Measurements from ENCODE around the gene SUFU. TPM values are rescaled to one million over a fixed set of nuclear protein-coding genes. Genes with fewer than 3 reads are reported as not detected.
"Not testable (repeated sequence)": the region's sequence is repeated elsewhere in the genome, so short reads cannot be mapped to it uniquely, and the experiment has no call there.

The SUFU gene
- total RNA-seq, result 1 to 10 TPM; 6.6 to 9.2 TPM
- long read RNA-seq, partial matches to known transcripts, result 0 of 1 reads
- long read RNA-seq, other reads (novel, unspliced or antisense), result 1 of 1 reads

- intact Hi-C loops (cut with DNase I), result loop anchor here (2.0 to 10.0 kb wide), 2 partner anchors 81 kb away; no protein-coding TSS in a partner anchor
- peak; percentile 88 to 89 for ATAC-seq
- DNase-seq, result peak; percentile 98
Observed at GRCh38 chr10:102503264-102504178, at the start of gene SUFU. SUFU (plus strand) TSS chr10:102503972; CDS start chr10:102504153, 181 bp downstream.

GRCh38 chr10:102454662-102455487 lies 48.9 kb upstream of the SUFU start:
- DNase-seq; ATAC-seq; intact Hi-C loops (cut with DNase I): not testable (repeated sequence)

GRCh38 chr10:102455893-102456471 lies 47.8 kb upstream of the SUFU start:
- ATAC-seq (peak in 1 of 2 donors; percentile 36), DNase-seq (no peak)
- intact Hi-C loops (cut with DNase I), result no loop called here

GRCh38 chr10:102457591-102458150 lies 46.1 kb upstream of the SUFU start:
- intact Hi-C loops (cut with DNase I), result no loop called here
- ATAC-seq (no peak), DNase-seq (no peak)

GRCh38 chr10:102458656-102459055 lies 45.1 kb upstream of the SUFU start:
- DNase-seq (no peak), ATAC-seq (no peak)
- intact Hi-C loops (cut with DNase I), result no loop called here

- DNase-seq (no peak), ATAC-seq (peak; percentile 4 to 13)
- intact Hi-C loops (cut with DNase I), result no loop called here
Observed at GRCh38 chr10:102460836-102461186, 43.0 kb upstream of the SUFU start.

GRCh38 chr10:102461187-102462054 lies 42.4 kb upstream of the SUFU start:
- intact Hi-C loops (cut with DNase I), result no loop called here
- peak; percentile 97 to 98 for ATAC-seq
- DNase-seq, result peak; percentile 94

- no peak for ATAC-seq
- intact Hi-C loops (cut with DNase I), result no loop called here
Observed at GRCh38 chr10:102462512-102463054, 41.2 kb upstream of the SUFU start.

GRCh38 chr10:102463983-102464382 lies 39.8 kb upstream of the SUFU start:
- intact Hi-C loops (cut with DNase I), result no loop called here
- DNase-seq (no peak), ATAC-seq (no peak)

More at GRCh38 chr10:102462512-102463054, 41.2 kb upstream of the SUFU start:
- no peak for DNase-seq

GRCh38 chr10:102465466-102465865 lies 38.3 kb upstream of the SUFU start:
- no peak for DNase-seq
- no peak for ATAC-seq
- intact Hi-C loops (cut with DNase I), result no loop called here

- DNase-seq, result no peak
- intact Hi-C loops (cut with DNase I), result no loop called here
- no peak for ATAC-seq
Observed at GRCh38 chr10:102467318-102467717, 36.5 kb upstream of the SUFU start.

GRCh38 chr10:102467971-102468438 lies 35.8 kb upstream of the SUFU start:
- no peak for DNase-seq
- no peak for ATAC-seq
- intact Hi-C loops (cut with DNase I), result no loop called here

- DNase-seq (no peak), ATAC-seq (peak; percentile 29 to 52)
- intact Hi-C loops (cut with DNase I), result no loop called here
Observed at GRCh38 chr10:102468683-102469082, 35.1 kb upstream of the SUFU start.

GRCh38 chr10:102470579-102471546 lies 32.9 kb upstream of the SUFU start:
- intact Hi-C loops (cut with DNase I), result loop anchor here in 1 of 2 donors (10.0 kb wide), 1 partner anchor 86 kb away; no protein-coding TSS in a partner anchor
- no peak for ATAC-seq

GRCh38 chr10:102473445-102474331 lies 30.1 kb upstream of the SUFU start:
- DNase-seq, result no peak
- ATAC-seq, result no peak
- intact Hi-C loops (cut with DNase I), result loop anchor here in 1 of 2 donors (10.0 kb wide), 1 partner anchor 89 kb away; no protein-coding TSS in a partner anchor

More at GRCh38 chr10:102470579-102471546, 32.9 kb upstream of the SUFU start:
- no peak for DNase-seq
